ENCODE data around the gene WWOX. TPM values are rescaled to one million over a fixed set of nuclear protein-coding genes. Genes with fewer than 3 reads are reported as not detected.
"Not testable (repeated sequence)": the region's sequence is repeated elsewhere in the genome, so short reads cannot be mapped to it uniquely, and the experiment has no call there.

The WWOX gene
- total RNA-seq, 1 experiment from 2014 or later: 35.6 TPM

GRCh38 chr16:79049040-79049439 lies 949.6 kb downstream of the WWOX start:
- Histone ChIP-seq H3K9me3 (ENCODE audit: insufficient read depth, low read depth) (peaks cover 3% of the 10 kb centered on the region; the same call in 1 of the 2 replicates), H3K4me2 (no peak overlapping the region), H3K79me2 (ENCODE audit: low read depth) (no peaks in the 10 kb centered on the region), H3K36me3 (ENCODE audit: low read depth) (no peaks in the 10 kb centered on the region), H3K4me3 (no peak overlapping the region), H3K4me1 (replicated peaks; ENCODE audit: insufficient read depth) (no peaks in the 10 kb centered on the region), H3F3A (ENCODE audit: insufficient read depth, low read depth) (no peaks in the 10 kb centered on the region), H4K20me1 (ENCODE audit: insufficient read depth) (no peaks in the 10 kb centered on the region), H3K27me3 (ENCODE audit: insufficient read depth, low read depth) (no peaks in the 10 kb centered on the region), H3K27ac (no peak overlapping the region), H3K9me2 (ENCODE audit: insufficient read depth) (no peaks in the 10 kb centered on the region), H2AFZ (no peak overlapping the region)
- no TSS peak for BruUV-seq (replicated peaks)
- ChIA-PET POLR2A (ENCODE audit: unreplicated experiment) (no interaction called here), CTCF (no interaction called here)
- TF ChIP-seq EZH2 (IDR thresholded peaks at IDR 0.05; ENCODE audit: low read depth): no peak
- TF ChIP-seq CTCF (conservative IDR thresholded peaks at IDR 0.05): no peak
- intact Hi-C loops (cut with micrococcal nuclease; ENCODE audit: unreplicated experiment): no loop called here
- no peak for DNase-seq

GRCh38 chr16:79050063-79050462 lies 950.6 kb downstream of the WWOX start:
- H3F3A ChIP-seq (ENCODE audit: insufficient read depth, low read depth): no peaks in the 10 kb centered on the region
- H3K9me2 ChIP-seq (ENCODE audit: insufficient read depth): no peaks in the 10 kb centered on the region
- no peak overlapping the region for H3K27ac ChIP-seq
- no peak for TF ChIP-seq EZH2 (IDR thresholded peaks at IDR 0.05; ENCODE audit: low read depth)
- no peak for TF ChIP-seq CTCF (conservative IDR thresholded peaks at IDR 0.05)
- CTCF ChIA-PET: no interaction called here
- intact Hi-C loops (cut with micrococcal nuclease; ENCODE audit: unreplicated experiment): no loop called here
- no TSS peak for BruUV-seq (replicated peaks)
- H3K79me2 ChIP-seq (ENCODE audit: low read depth): no peaks in the 10 kb centered on the region
- no peak for DNase-seq
- H2AFZ ChIP-seq: no peak overlapping the region
- H3K9me3 ChIP-seq (ENCODE audit: insufficient read depth, low read depth): peaks cover 3% of the 10 kb centered on the region; the same call in 1 of the 2 replicates
- H3K4me1 ChIP-seq (replicated peaks; ENCODE audit: insufficient read depth): no peaks in the 10 kb centered on the region
- POLR2A ChIA-PET (ENCODE audit: unreplicated experiment): no interaction called here
- H3K4me3 ChIP-seq: no peak overlapping the region
- H3K4me2 ChIP-seq: no peak overlapping the region
- no peaks in the 10 kb centered on the region for H3K36me3 ChIP-seq (ENCODE audit: low read depth)
- no peaks in the 10 kb centered on the region for H3K27me3 ChIP-seq (ENCODE audit: insufficient read depth, low read depth)
- H4K20me1 ChIP-seq (ENCODE audit: insufficient read depth): no peaks in the 10 kb centered on the region

GRCh38 chr16:79051313-79051712 lies 951.9 kb downstream of the WWOX start:
- H3K4me2 ChIP-seq: no peak overlapping the region
- H3K4me1 ChIP-seq (replicated peaks; ENCODE audit: insufficient read depth): no peaks in the 10 kb centered on the region
- H3K9me3 ChIP-seq (ENCODE audit: insufficient read depth, low read depth): peaks cover 3% of the 10 kb centered on the region; the same call in 1 of the 2 replicates
- no peak overlapping the region for H3K27ac ChIP-seq
- H3K79me2 ChIP-seq (ENCODE audit: low read depth): no peaks in the 10 kb centered on the region
- H3K36me3 ChIP-seq (ENCODE audit: low read depth): no peaks in the 10 kb centered on the region
- no peak for DNase-seq
- intact Hi-C loops (cut with micrococcal nuclease; ENCODE audit: unreplicated experiment): no loop called here
- no peaks in the 10 kb centered on the region for H3K27me3 ChIP-seq (ENCODE audit: insufficient read depth, low read depth)
- H2AFZ ChIP-seq: no peak overlapping the region
- H4K20me1 ChIP-seq (ENCODE audit: insufficient read depth): no peaks in the 10 kb centered on the region
- TF ChIP-seq CTCF (conservative IDR thresholded peaks at IDR 0.05): no peak
- TF ChIP-seq EZH2 (IDR thresholded peaks at IDR 0.05; ENCODE audit: low read depth): no peak
- no peaks in the 10 kb centered on the region for H3K9me2 ChIP-seq (ENCODE audit: insufficient read depth)
- CTCF ChIA-PET: no interaction called here
- no peak overlapping the region for H3K4me3 ChIP-seq
- POLR2A ChIA-PET (ENCODE audit: unreplicated experiment): no interaction called here
- BruUV-seq (replicated peaks): no TSS peak
- no peaks in the 10 kb centered on the region for H3F3A ChIP-seq (ENCODE audit: insufficient read depth, low read depth)

- H3K36me3 ChIP-seq (ENCODE audit: low read depth); H2AFZ ChIP-seq; H3K27ac ChIP-seq; H3K9me2 ChIP-seq (ENCODE audit: insufficient read depth); intact Hi-C loops (cut with micrococcal nuclease; ENCODE audit: unreplicated experiment); POLR2A ChIA-PET (ENCODE audit: unreplicated experiment); H3K9me3 ChIP-seq (ENCODE audit: insufficient read depth, low read depth); DNase-seq; H3K79me2 ChIP-seq (ENCODE audit: low read depth); H3K4me1 ChIP-seq (replicated peaks; ENCODE audit: insufficient read depth); H3K4me3 ChIP-seq; H3F3A ChIP-seq (ENCODE audit: insufficient read depth, low read depth); H4K20me1 ChIP-seq (ENCODE audit: insufficient read depth); CTCF ChIA-PET; BruUV-seq (replicated peaks); H3K4me2 ChIP-seq; H3K27me3 ChIP-seq (ENCODE audit: insufficient read depth, low read depth): not testable (repeated sequence)
Measured at GRCh38 chr16:79052198-79052597, 952.7 kb downstream of the WWOX start.

Data from PC-9 (cell line).